ENCODE measurements around the gene SEMA4D.
A peak's percentile ranks its signal among the peaks of the same experiment; 100 is the strongest.

SEMA4D gene

GRCh38 chr9:89413963-89414638 lies 83.8 kb downstream of the SEMA4D start:
- DNase-seq (ENCODE audit: low read depth in 2 of 3, low spot score in 1 of 3) = no peak

GRCh38 chr9:89412951-89413350 lies 85.0 kb downstream of the SEMA4D start:
- DNase-seq (ENCODE audit: low read depth in 2 of 3, low spot score in 1 of 3) = no peak

GRCh38 chr9:89412541-89412940 lies 85.4 kb downstream of the SEMA4D start:
- DNase-seq (ENCODE audit: low read depth in 2 of 3, low spot score in 1 of 3) = no peak

GRCh38 chr9:89411759-89412158 lies 86.2 kb downstream of the SEMA4D start:
- DNase-seq (ENCODE audit: low read depth in 2 of 3, low spot score in 1 of 3) = no peak

- DNase-seq (ENCODE audit: low read depth in 2 of 3, low spot score in 1 of 3) = peak; percentile 68 to 69 (median 69)
Observed at GRCh38 chr9:89410641-89411350, 87.1 kb downstream of the SEMA4D start.

GRCh38 chr9:89410022-89410421 lies 87.9 kb downstream of the SEMA4D start:
- DNase-seq (ENCODE audit: low read depth in 2 of 3, low spot score in 1 of 3) = no peak

GRCh38 chr9:89409466-89409865 lies 88.4 kb downstream of the SEMA4D start:
- no peak for DNase-seq (ENCODE audit: low read depth in 2 of 3, low spot score in 1 of 3)

- peak in 1 of 3 donors; percentile 40 for DNase-seq (ENCODE audit: low read depth in 2 of 3, low spot score in 1 of 3)
Observed at GRCh38 chr9:89408628-89409101, 89.2 kb downstream of the SEMA4D start.

GRCh38 chr9:89407070-89407469 lies 90.8 kb downstream of the SEMA4D start:
- no peak for DNase-seq (ENCODE audit: low read depth in 2 of 3, low spot score in 1 of 3)

GRCh38 chr9:89405826-89406225 lies 92.1 kb downstream of the SEMA4D start:
- no peak for DNase-seq (ENCODE audit: low read depth in 2 of 3, low spot score in 1 of 3)

- no peak for DNase-seq (ENCODE audit: low read depth in 2 of 3, low spot score in 1 of 3)
Observed at GRCh38 chr9:89404074-89404473, 93.8 kb downstream of the SEMA4D start.

- DNase-seq (ENCODE audit: low read depth in 2 of 3, low spot score in 1 of 3) = no peak
Observed at GRCh38 chr9:89402695-89403427, 95.1 kb downstream of the SEMA4D start.

GRCh38 chr9:89400403-89401116 lies 97.4 kb downstream of the SEMA4D start:
- no peak for DNase-seq (ENCODE audit: low read depth in 2 of 3, low spot score in 1 of 3)

- no peak for DNase-seq (ENCODE audit: low read depth in 2 of 3, low spot score in 1 of 3)
Observed at GRCh38 chr9:89398621-89399020, 99.3 kb downstream of the SEMA4D start.

GRCh38 chr9:89397471-89397870 lies 100.4 kb downstream of the SEMA4D start:
- no peak for DNase-seq (ENCODE audit: low read depth in 2 of 3, low spot score in 1 of 3)

- no peak for DNase-seq (ENCODE audit: low read depth in 2 of 3, low spot score in 1 of 3)
Observed at GRCh38 chr9:89395931-89396710, 101.8 kb downstream of the SEMA4D start.

- DNase-seq (ENCODE audit: low read depth in 2 of 3, low spot score in 1 of 3) = no peak
Observed at GRCh38 chr9:89394412-89394811, 103.5 kb downstream of the SEMA4D start.

- DNase-seq (ENCODE audit: low read depth in 2 of 3, low spot score in 1 of 3) = no peak
Observed at GRCh38 chr9:89391585-89391984, 106.3 kb downstream of the SEMA4D start.

GRCh38 chr9:89390578-89391116 lies 107.3 kb downstream of the SEMA4D start:
- DNase-seq (ENCODE audit: low read depth in 2 of 3, low spot score in 1 of 3) = no peak

GRCh38 chr9:89390068-89390555 lies 107.8 kb downstream of the SEMA4D start:
- DNase-seq (ENCODE audit: low read depth in 2 of 3, low spot score in 1 of 3) = no peak

All from stimulated activated CD4-positive, alpha-beta T cell treated with anti-CD3 and anti-CD28 coated beads, Interleukin-12 subunit alpha, Interleukin-12 subunit beta, amount 100 ng/mL, for 48 hours (primary cell).